DMS79 (cell line): ENCODE data around the gene RANGAP1.
"Not testable (repeated sequence)": the region's sequence is repeated elsewhere in the genome, so short reads cannot be mapped to it uniquely, and the experiment has no call there.

ENCODE experiments used
- DNase-seq: peaks from one replicate; lab custom pipeline; 2025; lab: John Stamatoyannopoulos, UW

RANGAP1 gene

GRCh38 chr22:41301085-41302020, 15.4 kb upstream of the RANGAP1 start, which contains the start of gene ZC3H7B:
Gene ZC3H7B, plus strand, starts transcription at chr22:41301525. Its CDS starts 19,136 bp downstream, at chr22:41320661.
- peak; percentile 46 for DNase-seq

GRCh38 chr22:41300661-41301060, 14.7 kb upstream of the RANGAP1 start:
- peak; percentile 21 for DNase-seq

GRCh38 chr22:41296826-41297667, 11.1 kb upstream of the RANGAP1 start:
- no peak for DNase-seq

GRCh38 chr22:41294816-41295215, 8.8 kb upstream of the RANGAP1 start:
- not testable (repeated sequence) for DNase-seq

- DNase-seq = no peak
Measured at GRCh38 chr22:41290262-41291221, 4.6 kb upstream of the RANGAP1 start.

GRCh38 chr22:41289671-41290070, 3.7 kb upstream of the RANGAP1 start:
- DNase-seq = no peak

GRCh38 chr22:41288245-41288946, 2.4 kb upstream of the RANGAP1 start:
- DNase-seq = no peak

- DNase-seq = no peak
Measured at GRCh38 chr22:41286639-41287091, 678 bp upstream of the RANGAP1 start.

- DNase-seq = no peak
Measured at GRCh38 chr22:41285441-41285819, 557 bp downstream of the RANGAP1 start.

- no peak for DNase-seq
Measured at GRCh38 chr22:41284465-41284864, 1.5 kb downstream of the RANGAP1 start.

- DNase-seq = no peak
Measured at GRCh38 chr22:41280854-41281253, 5.1 kb downstream of the RANGAP1 start.

- peak; percentile 52 for DNase-seq
Measured at GRCh38 chr22:41280065-41280464, 5.9 kb downstream of the RANGAP1 start.

- no peak for DNase-seq
Measured at GRCh38 chr22:41274856-41275255, 11.1 kb downstream of the RANGAP1 start.

GRCh38 chr22:41273128-41273527, 12.9 kb downstream of the RANGAP1 start:
- DNase-seq = no peak

- DNase-seq = no peak
Measured at GRCh38 chr22:41271787-41272186, 14.2 kb downstream of the RANGAP1 start.

- DNase-seq = no peak
Measured at GRCh38 chr22:41267958-41268357, 18.0 kb downstream of the RANGAP1 start.

- no peak for DNase-seq
Measured at GRCh38 chr22:41264408-41264941, 21.5 kb downstream of the RANGAP1 start.

GRCh38 chr22:41263704-41264103, 22.3 kb downstream of the RANGAP1 start:
- DNase-seq = no peak

GRCh38 chr22:41262250-41262765, 23.7 kb downstream of the RANGAP1 start:
- no peak for DNase-seq

GRCh38 chr22:41261541-41262249, 24.3 kb downstream of the RANGAP1 start:
- no peak for DNase-seq
